Activated CD4-positive, alpha-beta memory T cell treated with anti-CD3 and anti-CD28 coated beads, Interleukin-2, amount 10 ng/mL, durations not matched to agents 7 days and 5 days (primary cell): ENCODE measurements around the gene SIGLEC12. TPM values are rescaled to one million over a fixed set of nuclear protein-coding genes. Genes with fewer than 3 reads are reported as not detected.

Experiments
- CTCF ChIA-PET: fragments of 350-600 bp; sonication (Branson Sonifier 250); formaldehyde crosslinking; loops from one replicate; lab custom pipeline; 2021; ENCODE audit warnings: antibody characterized with exemption, inconsistent platforms; lab: Charles Lee
- POLR2A ChIA-PET: fragments of 350-600 bp; sonication (Branson Sonifier 250); formaldehyde crosslinking; loops from one replicate; lab custom pipeline; 2021; ENCODE audit warnings: antibody characterized with exemption; lab: Charles Lee
- DNase-seq: peaks from one replicate; pipeline ENCODE4 v3.0.0-alpha.2; 2020
- H3K27ac Mint-ChIP-seq: one replicate; pipeline ENCODE4 v1.8.0; 2021; ENCODE audit warnings: mild to moderate bottlenecking, mixed read lengths
- H3K27me3 Mint-ChIP-seq: one replicate; pipeline ENCODE4 v1.8.0; 2021; ENCODE audit warnings: mixed read lengths
- H3K36me3 Mint-ChIP-seq: one replicate; pipeline ENCODE4 v1.8.0; 2021; ENCODE audit warnings: low read depth, mixed read lengths
- H3K4me1 Mint-ChIP-seq: one replicate; pipeline ENCODE4 v1.8.0; 2021; ENCODE audit warnings: mixed read lengths
- H3K4me3 Mint-ChIP-seq: one replicate; pipeline ENCODE4 v1.8.0; 2021; ENCODE audit warnings: mild to moderate bottlenecking, mixed read lengths
- H3K9me3 Mint-ChIP-seq: one replicate; pipeline ENCODE4 v1.8.0; 2021; ENCODE audit warnings: mixed read lengths
- total RNA-seq, 2 experiments: library from RNA; stranded (reverse); gene quantifications; one replicate each; pipeline ENCODE4 v1.2.3, GENCODE V29; 2021

The SIGLEC12 gene
- total RNA-seq, 2 experiments from 2014 or later: 0.35 to 0.43 TPM

DNA sequence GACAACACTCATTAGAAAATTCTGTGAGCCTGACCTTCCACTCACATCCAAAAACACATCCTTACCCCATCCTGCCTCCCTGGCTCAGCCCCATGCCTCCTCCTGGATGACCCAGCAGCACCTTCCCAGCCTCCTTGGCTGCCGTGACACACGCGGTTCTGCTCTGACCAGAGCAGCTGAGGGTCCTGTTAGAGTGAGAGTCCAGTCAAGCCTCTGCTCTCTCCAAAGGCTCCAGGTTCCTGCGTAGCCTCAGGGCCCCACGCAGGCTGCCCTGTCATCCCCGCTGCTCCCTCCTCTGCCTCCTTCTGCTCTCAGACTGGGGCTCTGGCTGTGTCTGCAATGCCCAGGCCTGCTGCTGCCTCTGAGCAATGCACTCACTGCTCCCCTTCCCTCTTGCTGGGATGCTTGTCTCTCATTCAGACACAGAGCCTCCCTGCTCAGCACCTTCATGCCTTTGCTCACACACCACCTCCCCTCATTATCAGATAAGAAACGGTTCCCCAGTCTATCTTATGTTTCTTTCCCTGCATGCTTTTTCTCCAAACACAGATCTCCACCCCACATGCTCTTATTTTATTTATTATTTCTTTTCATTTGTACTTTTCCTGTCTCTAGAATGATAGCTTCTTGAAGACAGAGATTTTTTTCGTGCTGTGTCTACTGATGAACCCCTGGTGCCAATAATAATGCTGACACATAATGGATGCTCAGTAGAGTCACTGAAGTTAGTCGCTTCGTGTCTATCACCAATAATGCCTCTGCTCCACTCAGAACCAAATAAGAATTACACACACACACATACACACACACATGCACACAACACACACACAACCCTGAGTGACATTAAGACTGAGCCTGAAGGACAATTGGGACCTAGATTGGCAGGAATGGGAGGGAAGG lies 40.1 kb upstream of the SIGLEC12 start:
- Mint-ChIP-seq H3K4me1 (peaks cover 11% of the 10 kb centered on the region), H3K36me3 (no peaks in the 10 kb centered on the region), H3K9me3 (no peaks in the 10 kb centered on the region), H3K4me3 (no peak overlapping the region), H3K27me3 (peaks cover 38% of the 10 kb centered on the region), H3K27ac (no peak overlapping the region)
- ChIA-PET CTCF (no interaction called here), POLR2A (no interaction called here)
- DNase-seq: no peak

DNA sequence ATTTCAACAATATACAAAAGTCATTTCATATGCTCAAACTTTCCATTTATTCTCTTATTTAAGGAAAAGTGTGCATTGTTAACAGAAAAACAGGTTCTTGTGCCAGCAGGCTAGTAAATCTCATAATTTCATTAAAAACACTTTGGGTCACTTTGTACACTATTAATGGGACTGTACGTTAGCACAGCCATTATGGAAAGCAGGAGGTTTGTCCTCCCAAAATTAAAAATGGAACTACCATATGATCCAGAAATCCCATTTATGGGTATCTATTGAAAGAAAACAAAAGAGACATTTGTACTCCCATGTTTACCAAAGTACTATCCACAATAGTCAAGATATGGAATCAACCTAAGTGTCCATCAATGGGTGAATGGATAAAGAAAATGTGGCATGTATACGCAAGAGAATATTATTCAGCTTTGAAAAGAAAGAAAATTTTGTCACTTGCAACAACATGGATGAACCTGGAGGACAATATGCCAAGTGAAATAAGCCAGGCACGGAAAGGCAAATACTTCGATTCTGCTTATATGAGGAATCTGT lies 38.3 kb upstream of the SIGLEC12 start:
- Mint-ChIP-seq H3K27me3 (peaks cover 53% of the 10 kb centered on the region), H3K36me3 (no peaks in the 10 kb centered on the region), H3K4me1 (no peaks in the 10 kb centered on the region), H3K9me3 (no peaks in the 10 kb centered on the region), H3K27ac (no peak overlapping the region), H3K4me3 (no peak overlapping the region)
- ChIA-PET POLR2A (interaction anchor here (0.9 kb wide), 1 partner anchor 66 kb away, joined by 3 read pairs; no protein-coding TSS in a partner anchor), CTCF (no interaction called here)
- no peak for DNase-seq

DNA sequence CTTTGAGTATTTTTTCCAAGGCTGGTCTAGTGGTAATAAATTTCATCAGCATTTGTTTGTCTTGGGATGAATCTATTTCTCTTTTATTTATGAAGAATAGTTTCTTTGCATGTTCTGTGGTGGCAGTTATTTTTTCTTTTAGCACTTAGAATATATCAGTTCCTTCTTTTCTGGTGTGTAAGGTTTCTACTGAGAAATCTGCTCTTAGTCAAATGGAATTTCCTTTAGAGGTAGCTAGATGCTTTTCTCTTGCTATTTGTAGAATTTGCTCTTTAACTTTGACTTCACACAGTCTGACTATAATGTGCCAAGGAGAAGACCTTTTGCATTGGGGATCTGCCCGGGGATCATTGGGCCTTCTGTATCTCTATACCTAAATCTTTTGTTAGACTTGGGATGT lies 33.9 kb upstream of the SIGLEC12 start:
- Mint-ChIP-seq H3K27me3 (peaks cover 62% of the 10 kb centered on the region), H3K4me1 (peaks cover 8% of the 10 kb centered on the region), H3K4me3 (no peak overlapping the region), H3K9me3 (no peaks in the 10 kb centered on the region), H3K36me3 (no peaks in the 10 kb centered on the region), H3K27ac (no peak overlapping the region)
- POLR2A ChIA-PET: no interaction called here
- DNase-seq: no peak
- CTCF ChIA-PET: no interaction called here

DNA sequence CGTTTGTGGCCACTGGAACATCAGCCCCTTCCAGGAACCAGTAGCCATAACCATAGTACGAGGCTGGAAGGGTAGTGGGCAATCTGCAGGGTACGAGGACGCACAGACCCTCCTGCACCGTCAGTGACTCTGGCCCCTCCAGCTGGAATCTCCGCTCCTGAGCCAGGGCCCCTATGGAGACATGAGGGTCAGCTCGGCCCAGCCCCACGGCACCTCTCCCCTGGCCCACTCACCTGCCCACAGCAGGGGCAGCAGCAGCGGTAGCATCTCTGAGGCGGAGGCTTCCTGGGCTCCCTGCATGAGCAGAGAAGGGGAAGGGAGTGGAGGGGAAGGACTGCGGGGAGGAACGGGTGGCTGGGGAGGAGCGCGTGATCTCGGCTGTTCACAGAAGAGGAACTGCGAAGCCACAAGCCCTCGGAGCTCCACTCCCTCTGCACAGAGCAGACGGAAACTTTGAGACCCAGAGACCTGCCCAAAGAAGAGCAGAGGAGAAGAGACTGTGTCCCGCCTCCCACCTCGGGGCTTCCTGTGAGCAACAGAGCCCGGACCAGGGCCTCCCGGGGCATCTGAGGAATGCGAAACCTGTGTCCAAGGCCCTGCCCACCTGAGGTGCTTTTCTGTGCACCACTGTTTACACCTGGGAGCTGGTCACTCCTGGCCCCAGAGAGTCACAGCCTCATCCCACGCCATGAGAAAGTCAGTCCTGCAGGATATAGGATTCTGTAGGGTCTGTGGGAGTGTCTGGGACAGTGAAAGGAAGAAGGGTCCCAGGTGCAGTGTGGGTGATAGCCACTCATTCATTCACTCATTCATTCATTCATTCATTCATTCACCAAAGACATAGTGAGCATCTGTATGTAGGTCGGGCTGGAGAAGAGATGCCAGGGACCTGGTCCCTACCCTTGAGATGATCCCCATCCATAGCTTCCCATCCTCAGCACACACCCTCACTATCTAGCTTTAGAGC lies 30.0 kb upstream of the SIGLEC12 start, which contains the start of gene SIGLEC6:
SIGLEC6 (minus strand) TSS at position 322 of the 967 bp plus-strand sequence; CDS start at position 300, 22 bp downstream.
- H3K27ac Mint-ChIP-seq: no peak within 1 kb of the TSS
- ChIA-PET POLR2A (no interaction called here), CTCF (no interaction called here)
- no peak within 1 kb of the TSS for H3K4me3 Mint-ChIP-seq
- H3K27me3 Mint-ChIP-seq: peaks cover 60% of the 10 kb centered on the region
- H3K4me1 Mint-ChIP-seq: peaks cover 8% of the 10 kb centered on the region
- no peaks in the 10 kb centered on the region for H3K36me3 Mint-ChIP-seq
- peak; percentile 32 for DNase-seq
- no peaks in the 10 kb centered on the region for H3K9me3 Mint-ChIP-seq

DNA sequence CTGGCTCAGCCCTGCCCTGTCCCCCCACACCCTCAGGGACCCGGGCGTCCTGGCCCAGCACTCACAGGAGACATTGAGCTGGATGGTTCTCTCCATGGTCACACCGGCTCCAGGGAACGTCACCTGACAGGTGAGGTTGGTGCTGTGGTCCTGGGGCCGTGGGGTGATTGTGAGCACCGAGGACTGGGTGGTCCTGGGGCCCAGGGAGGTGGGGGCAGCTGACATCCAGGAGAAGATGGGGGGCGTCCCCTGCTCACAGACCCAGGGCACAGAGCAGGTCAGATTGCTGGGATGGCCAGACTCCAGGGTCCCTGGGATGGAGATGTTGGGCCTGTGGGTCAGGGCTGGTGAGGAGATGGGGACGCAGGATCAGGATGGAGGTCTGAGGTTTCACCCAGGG lies 29.0 kb upstream of the SIGLEC12 start:
- no peak for DNase-seq
- H3K36me3 Mint-ChIP-seq: no peaks in the 10 kb centered on the region
- POLR2A ChIA-PET: no interaction called here
- H3K4me1 Mint-ChIP-seq: peaks cover 8% of the 10 kb centered on the region
- no peak overlapping the region for H3K27ac Mint-ChIP-seq
- H3K4me3 Mint-ChIP-seq: no peak overlapping the region
- peaks cover 57% of the 10 kb centered on the region for H3K27me3 Mint-ChIP-seq
- no peaks in the 10 kb centered on the region for H3K9me3 Mint-ChIP-seq
- CTCF ChIA-PET: no interaction called here

DNA sequence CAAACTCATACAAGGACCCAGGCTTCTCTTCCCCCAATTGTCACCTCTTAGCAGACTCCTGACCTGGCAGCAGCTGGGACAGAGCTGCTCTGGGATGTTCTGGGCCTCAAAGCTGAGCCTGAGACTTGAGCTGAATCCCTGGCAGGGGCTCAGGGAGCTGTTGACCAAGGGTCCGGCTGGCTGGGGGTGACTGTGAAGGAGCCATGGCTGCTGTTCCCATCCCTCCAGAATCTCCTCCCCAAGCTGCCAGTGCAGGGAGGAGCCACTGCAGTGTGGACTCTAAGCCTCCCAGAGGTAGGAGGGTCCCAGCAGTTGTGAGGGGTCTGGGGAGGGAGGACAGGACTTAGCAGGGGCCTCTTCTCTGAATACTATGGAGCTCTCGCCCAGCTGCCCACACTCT lies 27.7 kb upstream of the SIGLEC12 start:
- POLR2A ChIA-PET: no interaction called here
- CTCF ChIA-PET: interaction anchor here (1.4 kb wide), 2 partner anchors 14 to 15 kb away, joined by 3 to 4 read pairs; no protein-coding TSS in a partner anchor
- peaks cover 47% of the 10 kb centered on the region for H3K27me3 Mint-ChIP-seq
- DNase-seq: no peak
- no peaks in the 10 kb centered on the region for H3K9me3 Mint-ChIP-seq
- no peak overlapping the region for H3K4me3 Mint-ChIP-seq
- no peak overlapping the region for H3K27ac Mint-ChIP-seq
- H3K4me1 Mint-ChIP-seq: peaks cover 8% of the 10 kb centered on the region
- H3K36me3 Mint-ChIP-seq: no peaks in the 10 kb centered on the region

DNA sequence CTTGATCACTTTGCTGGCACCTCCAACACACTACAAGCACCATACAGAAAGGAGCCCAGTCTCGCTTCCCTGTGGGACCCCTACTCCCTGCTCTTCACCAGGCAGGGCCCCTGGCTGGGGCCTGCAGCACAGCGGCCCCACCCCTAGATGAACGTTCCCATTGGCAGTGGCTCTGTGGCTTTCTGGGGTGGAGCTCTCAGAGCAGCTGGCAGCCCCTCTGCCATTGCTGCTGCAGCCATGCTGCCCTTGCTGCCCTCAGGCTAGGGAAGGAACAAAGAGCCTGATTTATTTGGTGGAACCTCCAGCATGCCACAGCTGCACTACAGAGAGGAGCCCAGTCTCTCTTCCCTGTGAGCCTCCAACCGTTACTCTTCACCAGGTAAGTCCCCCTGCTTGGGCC lies 24.1 kb upstream of the SIGLEC12 start:
- ChIA-PET CTCF (no interaction called here), POLR2A (no interaction called here)
- H3K4me1 Mint-ChIP-seq: no peaks in the 10 kb centered on the region
- H3K4me3 Mint-ChIP-seq: no peak overlapping the region
- DNase-seq: no peak
- no peaks in the 10 kb centered on the region for H3K36me3 Mint-ChIP-seq
- no peak overlapping the region for H3K27ac Mint-ChIP-seq
- no peaks in the 10 kb centered on the region for H3K9me3 Mint-ChIP-seq
- H3K27me3 Mint-ChIP-seq: peaks cover 40% of the 10 kb centered on the region

DNA sequence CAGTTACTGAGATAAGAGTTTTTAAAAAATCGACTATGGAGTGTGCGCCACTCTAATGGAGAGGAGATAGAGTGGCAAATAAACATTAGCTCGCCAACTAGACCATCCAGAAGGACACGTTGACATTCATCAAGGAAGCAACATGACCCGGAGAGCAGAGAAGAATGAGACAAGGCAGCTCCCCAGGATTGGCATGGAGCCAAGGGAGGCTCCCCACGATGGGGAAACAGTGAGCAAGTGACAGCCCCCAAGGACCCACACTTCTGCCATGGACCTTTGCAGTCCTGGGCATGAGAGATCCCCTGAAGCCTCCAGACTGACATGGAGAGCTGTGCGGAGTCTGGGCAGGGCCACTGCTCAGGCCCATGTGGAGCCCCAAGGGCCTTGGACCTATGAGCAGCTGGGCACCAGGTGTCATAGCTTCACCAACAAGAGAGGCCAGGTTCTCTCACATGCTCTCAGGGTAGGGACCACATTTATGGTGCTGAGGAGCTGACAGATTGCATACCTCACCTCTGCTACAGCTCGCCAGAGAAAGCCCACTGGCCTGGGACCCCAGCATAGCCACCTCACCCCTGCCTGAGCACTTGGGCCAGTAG lies 23.2 kb upstream of the SIGLEC12 start:
- no peak overlapping the region for H3K27ac Mint-ChIP-seq
- POLR2A ChIA-PET: no interaction called here

DNA sequence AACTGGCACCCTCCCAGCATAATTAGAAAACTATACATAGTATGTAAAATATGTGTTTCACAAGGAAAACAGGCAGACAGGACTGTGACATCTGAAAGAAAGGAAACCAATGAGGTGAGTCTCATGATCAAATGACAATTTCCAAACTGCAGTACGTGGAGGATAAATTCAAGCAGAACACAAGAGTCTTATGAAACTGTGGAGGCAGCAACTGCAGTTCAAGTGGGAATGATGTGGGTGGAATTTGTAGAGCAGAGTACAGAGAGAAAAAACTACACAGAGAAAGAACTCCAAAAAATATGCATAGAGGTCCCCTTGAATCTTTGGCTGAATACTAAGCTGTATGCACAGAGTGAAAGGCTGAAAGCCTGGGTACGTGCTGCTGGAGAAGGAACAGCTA lies 20.2 kb upstream of the SIGLEC12 start:
- ChIA-PET POLR2A (no interaction called here), CTCF (no interaction called here)
- Mint-ChIP-seq H3K4me3 (no peak overlapping the region), H3K27me3 (peaks cover 36% of the 10 kb centered on the region), H3K9me3 (no peaks in the 10 kb centered on the region), H3K4me1 (no peaks in the 10 kb centered on the region), H3K27ac (no peak overlapping the region), H3K36me3 (no peaks in the 10 kb centered on the region)
- no peak for DNase-seq

More for the DNA sequence above, 23.2 kb upstream of the SIGLEC12 start:
- Mint-ChIP-seq H3K27me3 (peaks cover 39% of the 10 kb centered on the region), H3K4me3 (no peak overlapping the region), H3K36me3 (no peaks in the 10 kb centered on the region), H3K9me3 (no peaks in the 10 kb centered on the region), H3K4me1 (no peaks in the 10 kb centered on the region)
- no peak for DNase-seq
- CTCF ChIA-PET: interaction anchor here (1.7 kb wide), 1 partner anchor 10 kb away, joined by 4 read pairs; no protein-coding TSS in a partner anchor

DNA sequence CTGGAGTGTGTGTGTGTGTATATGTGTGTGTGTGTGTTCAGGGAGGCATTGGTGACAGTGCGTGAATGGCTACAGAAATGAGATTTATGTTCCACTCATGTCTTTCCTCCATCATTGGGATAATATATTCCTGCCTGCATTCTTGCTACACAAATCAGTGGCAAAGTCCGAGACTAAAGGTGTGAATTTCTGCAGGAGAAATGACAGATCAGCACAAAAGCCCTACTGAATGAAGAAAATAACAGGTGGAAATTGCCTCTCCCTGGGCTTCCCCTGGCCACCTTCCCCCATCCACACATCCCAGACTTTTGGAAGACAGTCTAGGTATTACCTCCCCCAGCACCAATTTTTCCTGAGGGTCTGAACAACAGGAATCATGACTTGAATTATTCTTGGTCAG lies 19.8 kb upstream of the SIGLEC12 start:
- CTCF ChIA-PET: no interaction called here

DNA sequence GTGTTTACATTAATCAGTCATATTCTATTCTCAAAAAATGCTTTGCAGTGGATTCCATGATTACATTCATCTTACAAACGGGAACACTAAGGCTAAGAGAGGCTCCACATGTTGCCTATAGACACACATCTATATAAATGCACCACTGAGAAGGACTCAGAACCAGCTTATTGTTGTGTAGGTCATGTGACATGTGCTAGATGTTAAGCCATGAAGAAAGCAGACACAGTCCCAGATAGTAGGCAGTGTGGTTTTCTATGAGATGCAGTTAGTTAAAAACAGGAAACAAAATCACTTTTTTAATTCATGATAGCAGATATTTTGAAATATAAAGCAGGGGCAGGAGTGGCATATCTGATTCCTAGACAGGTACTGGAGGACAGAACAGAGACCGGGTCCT lies 19.1 kb upstream of the SIGLEC12 start:
- Mint-ChIP-seq H3K27ac (no peak overlapping the region), H3K36me3 (no peaks in the 10 kb centered on the region), H3K27me3 (peaks cover 30% of the 10 kb centered on the region), H3K9me3 (no peaks in the 10 kb centered on the region), H3K4me3 (no peak overlapping the region), H3K4me1 (no peaks in the 10 kb centered on the region)
- ChIA-PET POLR2A (no interaction called here), CTCF (no interaction called here)
- DNase-seq: no peak

More for the DNA sequence above, 19.8 kb upstream of the SIGLEC12 start:
- Mint-ChIP-seq H3K27ac (no peak overlapping the region), H3K4me3 (no peak overlapping the region), H3K9me3 (no peaks in the 10 kb centered on the region), H3K36me3 (no peaks in the 10 kb centered on the region), H3K4me1 (no peaks in the 10 kb centered on the region), H3K27me3 (peaks cover 32% of the 10 kb centered on the region)
- DNase-seq: no peak
- POLR2A ChIA-PET: no interaction called here

DNA sequence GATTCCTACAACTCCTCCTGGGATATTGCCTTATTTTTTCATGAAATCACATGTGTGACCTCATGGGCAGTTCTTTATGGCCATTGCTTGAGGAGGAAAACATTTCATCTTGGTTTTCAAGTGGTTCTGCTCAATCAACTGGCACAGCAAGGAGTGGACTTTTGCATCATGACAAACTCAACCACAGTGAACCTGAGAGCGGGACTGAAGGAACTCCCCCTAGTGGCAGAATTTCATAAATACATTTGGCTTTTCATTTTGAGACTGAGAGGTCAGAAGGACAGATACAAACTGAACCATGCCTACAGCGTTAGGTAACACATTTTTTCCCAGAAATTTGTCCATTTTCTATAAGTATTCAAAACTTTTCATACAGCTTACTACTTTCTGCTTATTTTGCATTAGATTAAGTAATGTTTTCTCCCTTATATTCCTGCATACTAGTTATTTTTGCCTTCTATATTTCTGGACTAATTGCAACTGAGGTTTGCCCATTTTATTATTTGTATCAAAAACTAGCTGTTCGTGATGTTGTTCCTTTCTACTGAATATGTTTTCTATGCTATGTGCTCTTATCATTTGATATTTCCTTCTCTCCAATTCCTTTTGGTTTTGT lies 13.4 kb upstream of the SIGLEC12 start:
- no peaks in the 10 kb centered on the region for H3K36me3 Mint-ChIP-seq
- H3K27ac Mint-ChIP-seq: no peak overlapping the region
- H3K4me1 Mint-ChIP-seq: peaks cover 7% of the 10 kb centered on the region
- H3K27me3 Mint-ChIP-seq: peaks cover 29% of the 10 kb centered on the region
- no peaks in the 10 kb centered on the region for H3K9me3 Mint-ChIP-seq
- no peak for DNase-seq
- POLR2A ChIA-PET: no interaction called here
- H3K4me3 Mint-ChIP-seq: no peak overlapping the region
- CTCF ChIA-PET: interaction anchor here (0.8 to 7.3 kb wide), 15 partner anchors 10 to 179 kb away, joined by 3 to 49 read pairs (median 4); partner anchors contain the start of gene SIGLEC10
